HepG2 (cell line): Measurements from ENCODE around the gene C1QTNF6. TPM values are rescaled to one million over a fixed set of nuclear protein-coding genes. Genes with fewer than 3 reads are reported as not detected.

ENCODE experiments used
- ATAC-seq: fragments of 200-7000 bp; cut with Tn5 transposase; 3 replicates; pipeline ENCODE4 v1.9.1; 2020; ENCODE audit warnings: mild to moderate bottlenecking, moderate library complexity
- BruUV-seq: library from RNA; stranded (reverse); fragments of 400-500 nt; replicated peaks from 2 replicates; lab custom pipeline; 2021; lab: Mats Ljungman, UMichigan
- CTCF ChIA-PET: fragments of 300-600 bp; formaldehyde crosslinking; extraction: SDS; loops from one replicate; lab custom pipeline; 2021; ENCODE audit warnings: low total read pairs, inconsistent platforms, low intra/inter-chr PET ratio; lab: Yijun Ruan, JAX
- POLR2A ChIA-PET: fragments of 350-600 bp; sonication (Branson Sonifier 250); formaldehyde crosslinking; loops from one replicate; lab custom pipeline; 2020; ENCODE audit warnings: antibody characterized with exemption, inconsistent platforms; lab: Yijun Ruan, JAX
- DNase-seq: peaks from one replicate; pipeline ENCODE4 v3.0.0-alpha.2; 2015; ENCODE audit warnings: low spot score
- FAIRE-seq: peaks from 3 replicates; lab custom pipeline; 2011; peaks lifted over from hg19 to GRCh38; lab: Jason Lieb, UNC
- H2AFZ ChIP-seq: one replicate; pipeline ENCODE4 v1.6.1; 2011; ENCODE audit warnings: low read length, inconsistent platforms
- H3K27ac ChIP-seq: fragments of 300-600 bp; 3 replicates; pipeline ENCODE4 v1.8.0; 2011; ENCODE audit warnings: mixed run types, mild to moderate bottlenecking, mixed read lengths, low read length, inconsistent platforms; ENCODE audit not compliant: insufficient read depth; ENCODE audit errors: extremely low read length
- H3K27me3 ChIP-seq, 2 experiments: fragments of 200-600 bp in 1 of 2; 2 replicates in 1 of 2; 3 replicates in 1 of 2; pipeline versions ENCODE4 v1.6.0 to v1.8.0; 2011; ENCODE audit warnings: low read length in 2 of 2, mild to moderate bottlenecking in 2 of 2, moderate library complexity in 2 of 2, inconsistent platforms in 1 of 2; ENCODE audit not compliant: insufficient read depth in 2 of 2, control insufficient read depth in 1 of 2
- H3K36me3 ChIP-seq, 2 experiments: fragments of 200-600 bp in 1 of 2; replicated peaks in 1 of 2; 2 replicates in 1 of 2; 3 replicates in 1 of 2; pipeline versions ENCODE4 v1.5.1 to v1.8.0; 2011; ENCODE audit warnings: low read length in 2 of 2, inconsistent platforms in 1 of 2; ENCODE audit not compliant: insufficient read depth in 2 of 2, control insufficient read depth in 1 of 2
- H3K4me1 ChIP-seq: 2 replicates; pipeline ENCODE4 v1.5.1; 2012; ENCODE audit warnings: low read length, inconsistent platforms; ENCODE audit not compliant: insufficient read depth
- H3K4me2 ChIP-seq: 2 replicates; pipeline ENCODE4 v1.6.0; 2011; ENCODE audit warnings: low read depth, low read length, inconsistent platforms
- H3K4me3 ChIP-seq, 3 experiments: fragments of 200-600 bp in 1 of 3; sonication (generic), shearing (Covaris generic) in 1 of 3; replicated peaks in 1 of 3; 2 replicates each; pipeline ENCODE4 v1.5.1; 2011 to 2016; ENCODE audit warnings: low read length in 3 of 3, inconsistent platforms in 2 of 3, low read depth in 2 of 3, mild to moderate bottlenecking in 2 of 3, control low read depth in 1 of 3, mixed read lengths in 1 of 3; ENCODE audit not compliant: insufficient read depth in 1 of 3
- H3K79me2 ChIP-seq: one replicate; pipeline ENCODE4 v1.6.1; 2011; ENCODE audit warnings: low read length, inconsistent platforms; ENCODE audit not compliant: insufficient read depth
- H3K9ac ChIP-seq: 2 replicates; pipeline ENCODE4 v1.6.0; 2011; ENCODE audit warnings: mild to moderate bottlenecking, low read depth, low read length, inconsistent platforms; ENCODE audit not compliant: insufficient read depth
- H3K9me3 ChIP-seq: 2 replicates; pipeline ENCODE4 v1.5.1; 2012; ENCODE audit warnings: mild to moderate bottlenecking, low read length
- H4K20me1 ChIP-seq: 2 replicates; pipeline ENCODE4 v1.6.0; 2011; ENCODE audit warnings: inconsistent platforms, mild to moderate bottlenecking, low read length, moderate library complexity; ENCODE audit not compliant: insufficient read depth
- BCLAF1 ChIP-seq: fragments of 450-650 bp; IDR thresholded peaks from 2 replicates; pipeline ENCODE4 v1.6.1; 2017; ENCODE audit warnings: mild to moderate bottlenecking
- KDM3A ChIP-seq: IDR thresholded peaks from 2 replicates; pipeline ENCODE4 v1.6.1; 2018; ENCODE audit warnings: low read depth, missing compliant biosample characterization
- PCBP1 ChIP-seq: fragments of 200-400 bp; formaldehyde crosslinking; IDR thresholded peaks from 2 replicates; pipeline ENCODE4 v1.6.1; 2017; ENCODE audit warnings: mild to moderate bottlenecking, low read depth, low read length, borderline replicate concordance
- SMC3 ChIP-seq: IDR thresholded peaks from 2 replicates; pipeline ENCODE4 v1.6.1; 2011; ENCODE audit warnings: low read length, improper control_type of control experiment
- TARDBP ChIP-seq: sonication (generic); formaldehyde crosslinking; IDR thresholded peaks from 2 replicates; pipeline ENCODE4 v1.8.0; 2022; ENCODE audit warnings: mild to moderate bottlenecking, missing genetic modification reagents
- THRA ChIP-seq: sonication (generic); formaldehyde crosslinking; IDR thresholded peaks from 2 replicates; pipeline ENCODE4 v1.4.0; 2020; ENCODE audit warnings: missing genetic modification reagents, borderline replicate concordance
- THYN1 ChIP-seq: sonication (generic); formaldehyde crosslinking; IDR thresholded peaks from 2 replicates; pipeline ENCODE4 v1.8.1; 2023; ENCODE audit warnings: low read depth, mild to moderate bottlenecking, moderate library complexity, missing genetic modification reagents, borderline replicate concordance
- XRCC5 ChIP-seq: fragments of 200-400 bp; formaldehyde crosslinking; optimal IDR thresholded peaks from 2 replicates; pipeline ENCODE3; 2017; ENCODE audit warnings: mild to moderate bottlenecking, low read length
- ZNF264 ChIP-seq: sonication (generic); formaldehyde crosslinking; IDR thresholded peaks from 2 replicates; pipeline ENCODE4 v1.4.0; 2020; ENCODE audit warnings: missing genetic modification reagents
- ZNF713 ChIP-seq: sonication (generic); formaldehyde crosslinking; IDR thresholded peaks from 2 replicates; pipeline ENCODE4 v1.4.0; 2020; ENCODE audit warnings: mild to moderate bottlenecking, missing genetic modification reagents
- WGBS: methylation state at CpG from one replicate; pipeline ENCODE4 v1.1.6; 2017; ENCODE audit warnings: low lambda C conversion rate; 5-methylcytosine and 5-hydroxymethylcytosine counted together
- in situ Hi-C: cut with HindIII; loops from 2 replicates; pipeline ENCODE4 v1.10.0; 2017; ENCODE audit warnings: low pct_unique_long_range_greater_than_20kb; ENCODE audit not compliant: extremely low pct_ligation_motif_present
- intact Hi-C: fragments of 100-400 bp; cut with micrococcal nuclease; formaldehyde crosslinking; loops from one replicate; pipeline ENCODE4 v1.10.0; 2022; ENCODE audit not compliant: unreplicated experiment
- polyA plus RNA-seq, 8 experiments: library from polyadenylated mRNA; depleted of rRNA in 3 of 8; stranded (reverse) in 7 of 8; unstranded in 1 of 8; fragments of >200 nt; fragmentation: Illumina TruSeq in 4 of 8; extraction: Trizol in 4 of 8; gene quantifications; 2 replicates each; pipeline versions ENCODE4 v1.2.1 to v1.2.3, GENCODE V29; 2011 to 2016; ENCODE audit warnings: low read depth in 4 of 8, missing spikeins in 1 of 8, mixed read lengths in 1 of 8; ENCODE audit not compliant: insufficient read depth in 1 of 8
- total RNA-seq, 5 experiments: library from RNA; depleted of rRNA; stranded (reverse); fragments of >200 nt; fragmentation: Illumina TruSeq; extraction: Trizol; gene quantifications; 2 replicates each; pipeline ENCODE4 v1.2.3, GENCODE V29; 2016; ENCODE audit warnings: low read depth in 1 of 5
- TF ChIP-seq, protein P1 (sequence below): IDR thresholded peaks from 2 replicates; pipeline ENCODE4 v1.6.1; 2016

Gene C1QTNF6
- total and polyA plus RNA-seq, 2 of the 13 experiments (the other 11 are each of a cell fraction or from before 2014, with no cell fraction given) = 2.7 to 6.9 TPM

DNA sequence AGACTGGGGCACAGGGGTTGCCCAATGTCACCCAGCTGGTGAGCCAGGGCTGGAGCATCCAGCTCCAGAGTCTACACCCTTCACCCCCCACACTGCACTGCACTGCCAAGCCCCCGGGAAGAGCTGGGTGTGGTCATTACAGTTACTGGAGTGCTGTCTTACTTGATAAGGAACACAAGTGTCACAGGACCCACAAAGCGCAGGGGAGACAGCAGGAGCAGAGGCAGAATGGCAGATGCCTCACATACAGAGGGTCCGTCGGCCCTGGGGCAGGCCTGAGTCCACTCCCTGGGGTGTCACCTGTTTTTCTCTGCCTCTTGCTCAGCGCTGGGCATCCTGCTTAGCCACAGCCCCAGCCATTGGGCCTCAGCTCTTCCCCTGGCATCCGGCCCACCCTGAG, 46.1 kb downstream of the C1QTNF6 start (continued):
- TF ChIP-seq XRCC5 (no peak), THRA (CRISPR knock-in tag) (no peak), BCLAF1 (no peak), ZNF713 (no peak), ZNF264 (CRISPR knock-in tag) (no peak), THYN1 (no peak), KDM3A (no peak)
- TF ChIP-seq, protein P1, sequence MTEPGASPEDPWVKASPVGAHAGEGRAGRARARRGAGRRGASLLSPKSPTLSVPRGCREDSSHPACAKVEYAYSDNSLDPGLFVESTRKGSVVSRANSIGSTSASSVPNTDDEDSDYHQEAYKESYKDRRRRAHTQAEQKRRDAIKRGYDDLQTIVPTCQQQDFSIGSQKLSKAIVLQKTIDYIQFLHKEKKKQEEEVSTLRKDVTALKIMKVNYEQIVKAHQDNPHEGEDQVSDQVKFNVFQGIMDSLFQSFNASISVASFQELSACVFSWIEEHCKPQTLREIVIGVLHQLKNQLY (CRISPR knock-in tag) = no peak

DNA sequence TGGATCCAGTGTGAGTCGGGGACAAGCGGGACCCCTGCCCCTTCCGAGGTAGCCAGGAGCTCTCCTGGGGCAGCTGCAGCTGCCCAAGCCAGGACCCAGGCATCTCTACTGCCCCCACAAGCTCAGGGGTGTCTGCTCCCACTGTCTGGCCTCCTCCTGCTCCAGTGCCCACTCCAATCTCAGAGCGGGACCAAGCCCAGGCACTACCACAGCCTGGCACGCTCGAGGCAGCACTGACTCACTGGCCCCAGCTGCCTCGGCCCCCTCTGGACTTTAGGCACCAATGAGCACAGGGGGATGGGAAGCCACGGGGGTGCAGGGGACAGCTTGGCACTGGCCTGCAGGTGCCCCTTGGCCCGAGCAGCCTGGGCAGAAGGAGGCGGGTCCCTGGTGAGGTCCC, 46.6 kb downstream of the C1QTNF6 start:
- Histone ChIP-seq H2AFZ (no peak overlapping the region), H3K36me3 (no peaks in the 10 kb centered on the region), H3K4me1 (0 out of 2 replicates have a peak, but pooled peaks cover 15% of the 10 kb centered on the region), H3K9ac (no peak overlapping the region), H3K9me3 (no peaks in the 10 kb centered on the region), H3K4me3 (no peak overlapping the region), H4K20me1 (no peaks in the 10 kb centered on the region), H3K4me2 (no peak overlapping the region), H3K79me2 (no peaks in the 10 kb centered on the region), H3K27me3 (peaks cover 5 to 48% of the 10 kb centered on the region in 2 experiments; a peak in 4 of 5 replicates), H3K27ac (no peak overlapping the region)
- 16% methylated on average over 5 of the region's 10 CpGs for WGBS
- intact Hi-C loops (no loop called here), in situ Hi-C loops (no loop called here)
- DNase-seq (no peak), ATAC-seq (no peak), FAIRE-seq (no peak)
- ChIA-PET POLR2A (no interaction called here), CTCF (no interaction called here)
- BruUV-seq = no TSS peak
- TF ChIP-seq PCBP1 = no peak
- TF ChIP-seq SMC3 = no peak
- TF ChIP-seq TARDBP (CRISPR knock-in tag) = no peak
